GM13977 (cell line): ENCODE results near the gene CDC5L.

Experiments
- DNase-seq: peaks from one replicate; pipeline ENCODE4 v3.0.0; 2012; ENCODE audit warnings: low spot score
- CTCF ChIP-seq: IDR thresholded peaks from 2 replicates; pipeline ENCODE4 v1.5.1; 2012; ENCODE audit warnings: mild to moderate bottlenecking, control low read depth; ENCODE audit not compliant: insufficient read depth; ENCODE audit errors: extremely low read depth, missing control alignments
- in situ Hi-C: fragments of 300-500 bp; cut with MboI; formaldehyde crosslinking; loops from one replicate; pipeline ENCODE4 v1.12.0; 2022; ENCODE audit warnings: low sequenced_read_pairs, low pct_unique_long_range_greater_than_20kb, mixed read lengths, inconsistent platforms; ENCODE audit not compliant: unreplicated experiment

The CDC5L gene

GRCh38 chr6:44475417-44475778, 87.9 kb downstream of the CDC5L start:
- in situ Hi-C loops = no loop called here
- TF ChIP-seq CTCF = no peak
- DNase-seq = no peak

- peak; percentile 97 for TF ChIP-seq CTCF
- DNase-seq = peak; percentile 89
- in situ Hi-C loops = no loop called here
These were observed 88.4 kb downstream of the CDC5L start for GRCh38 chr6:44475779-44476434.

GRCh38 chr6:44476849-44477248, 89.3 kb downstream of the CDC5L start:
- no peak for TF ChIP-seq CTCF
- in situ Hi-C loops = no loop called here
- no peak for DNase-seq

GRCh38 chr6:44477293-44477894, 89.9 kb downstream of the CDC5L start:
- no peak for TF ChIP-seq CTCF
- no peak for DNase-seq
- in situ Hi-C loops = no loop called here

- in situ Hi-C loops = no loop called here
- no peak for TF ChIP-seq CTCF
- no peak for DNase-seq
These were observed 90.7 kb downstream of the CDC5L start for GRCh38 chr6:44478158-44478557.

GRCh38 chr6:44478591-44479254, 91.2 kb downstream of the CDC5L start:
- no peak for DNase-seq
- in situ Hi-C loops = no loop called here
- no peak for TF ChIP-seq CTCF
